PFSK-1 (cell line): ENCODE data around the gene YES1.

Experiments used
- FOXP2 ChIP-seq: optimal IDR thresholded peaks from 2 replicates; pipeline ENCODE3; 2011; ENCODE audit warnings: borderline replicate concordance, control low read depth, inconsistent platforms; ENCODE audit not compliant: insufficient read depth; ENCODE audit errors: extremely low read length, extremely low read depth
- POLR2AphosphoS5 ChIP-seq: IDR thresholded peaks from 2 replicates; pipeline ENCODE4 v1.6.1; 2012; ENCODE audit warnings: low read depth, mild to moderate bottlenecking, control low read depth, low read length, moderate library complexity
- REST ChIP-seq, 2 experiments: IDR thresholded peaks; 2 replicates each; pipeline versions ENCODE4 v1.6.1 to v1.8.0; 2011 to 2012; ENCODE audit warnings: low read depth in 2 of 2, low read length in 2 of 2, control low read depth in 1 of 2, inconsistent platforms in 1 of 2, mild to moderate bottlenecking in 1 of 2, moderate library complexity in 1 of 2; ENCODE audit not compliant: insufficient read depth in 1 of 2
- SIN3A ChIP-seq: IDR thresholded peaks from 2 replicates; pipeline ENCODE4 v1.6.1; 2012; ENCODE audit warnings: mild to moderate bottlenecking, low read length, moderate library complexity, borderline replicate concordance; ENCODE audit not compliant: insufficient read depth
- TAF1 ChIP-seq: IDR thresholded peaks from 2 replicates; pipeline ENCODE4 v1.6.1; 2012; ENCODE audit warnings: low read length, control low read depth, borderline replicate concordance; ENCODE audit not compliant: insufficient read depth

DNA sequence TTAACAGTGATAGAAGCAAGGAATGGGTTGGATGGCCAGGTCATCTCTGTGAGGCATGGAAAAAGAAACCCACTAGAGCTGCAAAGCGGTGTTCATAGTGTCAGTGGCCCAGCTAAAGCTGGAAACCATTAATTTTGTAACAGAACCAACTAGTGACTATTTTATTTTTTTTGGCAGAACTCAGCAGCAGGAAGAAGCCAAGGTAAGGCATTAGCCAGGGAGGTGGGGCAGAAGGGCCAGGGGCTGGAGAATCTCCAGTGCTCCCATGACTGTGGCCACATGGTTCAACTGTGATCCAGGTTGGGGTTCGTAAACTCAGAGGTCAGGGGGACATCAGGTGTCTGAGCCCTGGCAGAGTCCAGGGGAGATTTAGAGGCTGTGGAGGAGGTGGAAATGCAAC lies 25.9 kb upstream of the YES1 start:
- TF ChIP-seq REST (IDR thresholded peaks at IDR 0.05; ENCODE audit: insufficient read depth in 1 of 2, low read depth in 2 of 2, low read length in 2 of 2) (no peak), POLR2AphosphoS5 (no peak), TAF1 (no peak), SIN3A (no peak), FOXP2 (no peak)
